GM21717 (cell line): ENCODE data around the gene RNF220.
"Not testable (repeated sequence)": the region's sequence is repeated elsewhere in the genome, so short reads cannot be mapped to it uniquely, and the experiment has no call there.

Experiments used
- ATAC-seq: cut with Tn5 transposase; IDR thresholded peaks from one replicate; pipeline ENCODE4 v1.9.1; 2021; ENCODE audit warnings: mild to moderate bottlenecking, moderate library complexity; ENCODE audit not compliant: unreplicated experiment

The RNF220 gene

GRCh38 chr1:44485229-44485933 is 80.3 kb downstream of the RNF220 start:
- no peak for ATAC-seq

- no peak for ATAC-seq
Measured at GRCh38 chr1:44485934-44486460, 80.9 kb downstream of the RNF220 start.

GRCh38 chr1:44489481-44489880 is 84.4 kb downstream of the RNF220 start:
- no peak for ATAC-seq

GRCh38 chr1:44496541-44497171 is 91.6 kb downstream of the RNF220 start:
- ATAC-seq, result no peak

- no peak for ATAC-seq
Measured at GRCh38 chr1:44497422-44498170, 92.5 kb downstream of the RNF220 start.

GRCh38 chr1:44499306-44499705 is 94.3 kb downstream of the RNF220 start:
- ATAC-seq, result no peak

GRCh38 chr1:44500181-44501046 is 95.4 kb downstream of the RNF220 start:
- ATAC-seq, result no peak

GRCh38 chr1:44501047-44501890 is 96.2 kb downstream of the RNF220 start:
- no peak for ATAC-seq

GRCh38 chr1:44502823-44503222 is 97.8 kb downstream of the RNF220 start:
- ATAC-seq, result not testable (repeated sequence)

GRCh38 chr1:44503625-44504024 is 98.6 kb downstream of the RNF220 start:
- no peak for ATAC-seq

GRCh38 chr1:44505210-44505993 is 100.3 kb downstream of the RNF220 start:
- no peak for ATAC-seq

GRCh38 chr1:44507490-44508396 is 102.7 kb downstream of the RNF220 start:
- ATAC-seq, result no peak

GRCh38 chr1:44508397-44508745 is 103.3 kb downstream of the RNF220 start:
- no peak for ATAC-seq

- ATAC-seq, result no peak
Measured at GRCh38 chr1:44511363-44511762, 106.3 kb downstream of the RNF220 start.

- ATAC-seq, result no peak
Measured at GRCh38 chr1:44511769-44512168, 106.7 kb downstream of the RNF220 start.

- no peak for ATAC-seq
Measured at GRCh38 chr1:44512313-44512885, 107.3 kb downstream of the RNF220 start.

GRCh38 chr1:44513111-44513510 is 108.1 kb downstream of the RNF220 start:
- ATAC-seq, result no peak

GRCh38 chr1:44514673-44515072 is 109.6 kb downstream of the RNF220 start:
- no peak for ATAC-seq
